Endothelial cell of umbilical vein (primary cell): ENCODE data around the gene BCL2. TPM values are rescaled to one million over a fixed set of nuclear protein-coding genes. Genes with fewer than 3 reads are reported as not detected.

Source experiments
- BruUV-seq: library from RNA; stranded (reverse); fragments of 400-500 nt; replicated peaks from 2 replicates; lab custom pipeline; 2021; lab: Mats Ljungman, UMichigan
- CTCF ChIA-PET: fragments of 300-600, 350-600 bp; sonication (Branson Sonifier 250); formaldehyde crosslinking; loops from one replicate; lab custom pipeline; 2021; ENCODE audit warnings: antibody characterized with exemption, inconsistent platforms; lab: Charles Lee
- POLR2A ChIA-PET: fragments of 300-600, 350-600 bp; sonication (Branson Sonifier 250); formaldehyde crosslinking; loops from one replicate; lab custom pipeline; 2021; ENCODE audit warnings: antibody characterized with exemption, inconsistent platforms; lab: Charles Lee
- DNase-seq: peaks from one replicate; pipeline ENCODE4 v3.0.0-alpha.2; 2011; ENCODE audit warnings: low read depth, low spot score
- FAIRE-seq: peaks from 2 replicates; lab custom pipeline; 2011; peaks lifted over from hg19 to GRCh38; lab: Jason Lieb, UNC
- H2AFZ ChIP-seq: 2 replicates; pipeline ENCODE4 v1.6.0; 2012; ENCODE audit warnings: low read depth, low read length, control low read depth, inconsistent platforms
- H3K27ac ChIP-seq: 2 replicates; pipeline ENCODE4 v1.5.1; 2011; ENCODE audit warnings: low read depth, mild to moderate bottlenecking, control low read depth, low read length, moderate library complexity; ENCODE audit not compliant: insufficient read depth
- H3K27me3 ChIP-seq, 2 experiments: 2 replicates each; pipeline versions ENCODE4 v1.6.0 to v1.6.1; 2011; ENCODE audit warnings: low read length in 2 of 2, mixed read lengths in 1 of 2; ENCODE audit not compliant: control insufficient read depth in 2 of 2, insufficient read depth in 2 of 2
- H3K36me3 ChIP-seq, 2 experiments: 2 replicates in 1 of 2; 3 replicates in 1 of 2; pipeline ENCODE4 v1.5.1; 2011; ENCODE audit warnings: low read length in 2 of 2, mild to moderate bottlenecking in 1 of 2, moderate library complexity in 1 of 2; ENCODE audit not compliant: control insufficient read depth in 2 of 2, insufficient read depth in 2 of 2; ENCODE audit errors: extremely low read depth in 1 of 2
- H3K4me1 ChIP-seq: 3 replicates; pipeline ENCODE4 v1.5.1; 2011; ENCODE audit warnings: mild to moderate bottlenecking, low read length; ENCODE audit not compliant: control insufficient read depth, insufficient read depth; ENCODE audit errors: extremely low read depth
- H3K4me2 ChIP-seq: 2 replicates; pipeline ENCODE4 v1.6.1; 2011; ENCODE audit warnings: low read length, control low read depth, mixed read lengths; ENCODE audit not compliant: insufficient read depth
- H3K4me3 ChIP-seq, 3 experiments: fragments of 200-600 bp in 1 of 3; sonication (generic), shearing (Covaris generic) in 1 of 3; replicated peaks in 1 of 3; 2 replicates each; pipeline ENCODE4 v1.5.1; 2011 to 2016; ENCODE audit warnings: control low read depth in 3 of 3, low read length in 3 of 3, mild to moderate bottlenecking in 2 of 3, inconsistent platforms in 1 of 3, low read depth in 1 of 3, moderate library complexity in 1 of 3; ENCODE audit not compliant: insufficient read depth in 1 of 3
- H3K79me2 ChIP-seq: 2 replicates; pipeline ENCODE4 v1.6.0; 2012; ENCODE audit warnings: low read length, inconsistent platforms; ENCODE audit not compliant: control insufficient read depth, insufficient read depth
- H3K9ac ChIP-seq: replicated peaks from 2 replicates; pipeline ENCODE3; 2011; ENCODE audit warnings: low read length, control low read depth; ENCODE audit not compliant: insufficient read depth; ENCODE audit errors: extremely low read depth
- H3K9me1 ChIP-seq: replicated peaks from 3 replicates; pipeline ENCODE4 v1.6.0; 2011; ENCODE audit warnings: mild to moderate bottlenecking, low read length; ENCODE audit not compliant: control insufficient read depth, insufficient read depth; ENCODE audit errors: extremely low read depth
- H3K9me3 ChIP-seq: replicated peaks from 2 replicates; pipeline ENCODE4 v1.5.1; 2012; ENCODE audit warnings: low read length, inconsistent platforms; ENCODE audit not compliant: control insufficient read depth, insufficient read depth
- H4K20me1 ChIP-seq: replicated peaks from 2 replicates; pipeline ENCODE3; 2011; ENCODE audit warnings: mild to moderate bottlenecking, low read length; ENCODE audit not compliant: control insufficient read depth, insufficient read depth; ENCODE audit errors: extremely low read depth
- CTCF ChIP-seq, 2 donors: IDR thresholded peaks; 1 replicate in 1 of 2; 2 replicates in 1 of 2; pipeline ENCODE4 v1.5.1; 2011; ENCODE audit warnings: low read length in 2 of 2, mild to moderate bottlenecking in 2 of 2, moderate library complexity in 2 of 2, control low read depth in 1 of 2, inconsistent platforms in 1 of 2, low read depth in 1 of 2; ENCODE audit not compliant: insufficient read depth in 1 of 2; ENCODE audit errors: extremely low read depth in 1 of 2
- EZH2 ChIP-seq: IDR thresholded peaks from 2 replicates; pipeline ENCODE4 v1.6.1; 2012; ENCODE audit warnings: borderline replicate concordance, low read depth, mild to moderate bottlenecking, moderate library complexity, low read length, inconsistent platforms; ENCODE audit not compliant: severe bottlenecking
- FOS ChIP-seq: IDR thresholded peaks from 2 replicates; pipeline ENCODE4 v1.6.1; 2011; ENCODE audit warnings: mild to moderate bottlenecking, low read length, moderate library complexity, borderline replicate concordance; ENCODE audit not compliant: insufficient read depth
- GATA2 ChIP-seq: IDR thresholded peaks from 2 replicates; pipeline ENCODE4 v1.7.0; 2011; ENCODE audit warnings: low read depth, mild to moderate bottlenecking, moderate library complexity, mixed read lengths, low read length; ENCODE audit not compliant: insufficient read length, insufficient read depth
- JUN ChIP-seq: IDR thresholded peaks from 2 replicates; pipeline ENCODE4 v1.6.1; 2011; ENCODE audit warnings: borderline replicate concordance, low read depth; ENCODE audit not compliant: insufficient read length, insufficient read depth
- MAX ChIP-seq: IDR thresholded peaks from 2 replicates; pipeline ENCODE4 v1.6.1; 2011; ENCODE audit not compliant: insufficient read depth, insufficient read length
- MYC ChIP-seq: IDR thresholded peaks from one replicate; pipeline ENCODE4 v1.6.1; 2011; ENCODE audit warnings: mild to moderate bottlenecking, low read depth, low read length
- POLR2A ChIP-seq: IDR thresholded peaks from 2 replicates; pipeline ENCODE4 v1.6.1; 2012; ENCODE audit warnings: low read depth, mild to moderate bottlenecking, control low read depth, low read length
- POLR2AphosphoS5 ChIP-seq: IDR thresholded peaks from 2 replicates; pipeline ENCODE4 v1.6.1; 2012; ENCODE audit warnings: low read depth, mild to moderate bottlenecking, control low read depth, low read length, moderate library complexity; ENCODE audit not compliant: insufficient read depth
- dilution Hi-C: fragments of 300-500 bp; cut with MboI; formaldehyde crosslinking; loops from one replicate; pipeline ENCODE4 v1.15.0; 2019; ENCODE audit warnings: low sequenced_read_pairs; ENCODE audit not compliant: extremely low pct_ligation_motif_present
- intact Hi-C: fragments of 100-400 bp; cut with micrococcal nuclease; formaldehyde crosslinking; loops from one replicate; pipeline ENCODE4 v1.10.0; 2022
- polyA plus RNA-seq, 4 experiments: library from polyadenylated mRNA; depleted of rRNA in 3 of 4; stranded (reverse) in 3 of 4; unstranded in 1 of 4; fragments of >200 nt; gene quantifications; 2 replicates each; pipeline versions ENCODE4 v1.2.1 to v1.2.3, GENCODE V29; 2011 to 2012; ENCODE audit warnings: missing spikeins in 1 of 4
- total RNA-seq: library from RNA; stranded (reverse); gene quantifications from 2 replicates; pipeline ENCODE4 v1.2.3, GENCODE V29; 2021

BCL2 gene
- total and polyA plus RNA-seq, 2 donors (not counting 3 experiments of a cell fraction or from before 2014, with no cell fraction given): 0.35 to 5.0 TPM

GRCh38 chr18:63096327-63096874 is 223.2 kb downstream of the BCL2 start:
- H3K4me2 ChIP-seq: no peak overlapping the region
- no peaks in the 10 kb centered on the region for H3K9me3 ChIP-seq
- no peak overlapping the region for H3K27ac ChIP-seq
- CTCF ChIA-PET: interaction anchor here (1.0 to 1.7 kb wide), 2 partner anchors 24 kb away, joined by 3 to 4 read pairs; no protein-coding TSS in a partner anchor
- no peaks in the 10 kb centered on the region for H4K20me1 ChIP-seq
- H3K4me3 ChIP-seq: no peak overlapping the region
- no TSS peak for BruUV-seq
- no peak for TF ChIP-seq MAX
- no peak for TF ChIP-seq POLR2AphosphoS5
- TF ChIP-seq FOS: no peak
- no peak for TF ChIP-seq MYC
- no peak for TF ChIP-seq CTCF (IDR thresholded peaks at IDR 0.05; ENCODE audit: extremely low read depth in 1 of 2, insufficient read depth in 1 of 2, low read depth in 1 of 2, low read length in 2 of 2)
- TF ChIP-seq GATA2: no peak
- TF ChIP-seq JUN: no peak
- TF ChIP-seq POLR2A: no peak
- no peak for TF ChIP-seq EZH2
- peaks cover 9 to 19% of the 10 kb centered on the region in 2 experiments for H3K27me3 ChIP-seq
- no peak for FAIRE-seq
- no peaks in the 10 kb centered on the region for H3K4me1 ChIP-seq
- intact Hi-C loops (no loop called here), dilution Hi-C loops (no loop called here)
- no peaks in the 10 kb centered on the region for H3K9me1 ChIP-seq
- no peaks in the 10 kb centered on the region for H3K36me3 ChIP-seq
- POLR2A ChIA-PET: no interaction called here
- no peak for DNase-seq
- H3K79me2 ChIP-seq: no peaks in the 10 kb centered on the region
- H2AFZ ChIP-seq: no peak overlapping the region
- H3K9ac ChIP-seq: no peak overlapping the region
